GM18520 (cell line): ENCODE measurements around the gene ANGPTL4.
"Not testable (repeated sequence)": the region's sequence is repeated elsewhere in the genome, so short reads cannot be mapped to it uniquely, and the experiment has no call there.

ENCODE experiments used
- ATAC-seq: cut with Tn5 transposase; IDR thresholded peaks from one replicate; pipeline ENCODE4 v1.9.1; 2021; ENCODE audit not compliant: unreplicated experiment

ANGPTL4 gene

GRCh38 chr19:8388612-8388958 is 24.6 kb downstream of the ANGPTL4 start:
- ATAC-seq, result no peak

GRCh38 chr19:8389891-8390616 is 26.1 kb downstream of the ANGPTL4 start, which contains the start of gene RAB11B:
Gene RAB11B (plus strand): TSS chr19:8390360. CDS start chr19:8390417, 57 bp downstream.
- ATAC-seq, result peak; percentile 93

DNA sequence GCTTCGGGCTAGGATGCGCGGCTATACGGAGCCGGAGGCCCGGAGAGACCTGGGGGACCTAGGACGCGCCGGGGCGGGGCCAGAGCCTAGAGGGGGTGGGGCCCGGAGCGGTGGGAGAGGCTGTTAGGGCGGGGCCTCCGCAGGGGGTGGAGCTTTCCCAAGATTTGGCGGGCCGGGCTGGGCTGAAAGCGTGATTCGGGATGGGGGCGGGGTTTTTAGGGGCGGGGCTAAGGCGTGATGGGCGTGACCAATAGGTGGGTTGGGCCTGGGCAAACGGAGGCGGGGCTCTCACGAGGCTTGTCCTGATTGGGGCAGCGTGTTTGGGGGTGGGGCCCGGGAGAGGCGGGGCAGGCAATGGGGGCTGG is 26.6 kb downstream of the ANGPTL4 start:
- ATAC-seq, result no peak

GRCh38 chr19:8391198-8392016 is 27.5 kb downstream of the ANGPTL4 start:
- ATAC-seq, result no peak

- ATAC-seq, result no peak
Observed at GRCh38 chr19:8392017-8392591, 28.1 kb downstream of the ANGPTL4 start.

- ATAC-seq, result no peak
Observed at GRCh38 chr19:8393192-8393870, 29.4 kb downstream of the ANGPTL4 start.

- ATAC-seq, result no peak
Observed at GRCh38 chr19:8393871-8394250, 29.9 kb downstream of the ANGPTL4 start.

DNA sequence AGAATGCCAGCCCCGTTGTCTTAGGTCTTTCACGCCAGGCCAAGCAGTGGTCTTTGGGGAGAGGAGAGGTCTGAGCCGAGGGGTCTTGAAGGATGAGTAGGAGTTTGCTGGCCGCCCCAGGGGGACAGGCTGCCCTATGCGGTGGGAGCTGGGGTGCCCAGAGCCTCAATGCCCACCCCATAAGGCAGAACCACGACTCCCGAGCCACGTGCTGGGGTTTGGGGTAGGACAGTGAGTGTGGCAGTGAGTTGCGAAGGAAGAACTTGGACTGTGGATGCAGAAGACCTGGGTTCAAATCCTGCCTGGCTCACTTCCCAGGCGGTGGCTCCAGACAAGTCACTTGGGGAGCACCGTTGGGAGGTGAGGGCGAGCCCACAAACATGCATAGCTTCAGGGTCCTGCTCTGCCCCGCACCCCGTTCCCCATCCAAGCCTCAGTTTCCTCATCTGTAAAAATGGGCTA is 31.7 kb downstream of the ANGPTL4 start:
- ATAC-seq, result no peak

- no peak for ATAC-seq
Observed at GRCh38 chr19:8396185-8396562, 32.2 kb downstream of the ANGPTL4 start.

DNA sequence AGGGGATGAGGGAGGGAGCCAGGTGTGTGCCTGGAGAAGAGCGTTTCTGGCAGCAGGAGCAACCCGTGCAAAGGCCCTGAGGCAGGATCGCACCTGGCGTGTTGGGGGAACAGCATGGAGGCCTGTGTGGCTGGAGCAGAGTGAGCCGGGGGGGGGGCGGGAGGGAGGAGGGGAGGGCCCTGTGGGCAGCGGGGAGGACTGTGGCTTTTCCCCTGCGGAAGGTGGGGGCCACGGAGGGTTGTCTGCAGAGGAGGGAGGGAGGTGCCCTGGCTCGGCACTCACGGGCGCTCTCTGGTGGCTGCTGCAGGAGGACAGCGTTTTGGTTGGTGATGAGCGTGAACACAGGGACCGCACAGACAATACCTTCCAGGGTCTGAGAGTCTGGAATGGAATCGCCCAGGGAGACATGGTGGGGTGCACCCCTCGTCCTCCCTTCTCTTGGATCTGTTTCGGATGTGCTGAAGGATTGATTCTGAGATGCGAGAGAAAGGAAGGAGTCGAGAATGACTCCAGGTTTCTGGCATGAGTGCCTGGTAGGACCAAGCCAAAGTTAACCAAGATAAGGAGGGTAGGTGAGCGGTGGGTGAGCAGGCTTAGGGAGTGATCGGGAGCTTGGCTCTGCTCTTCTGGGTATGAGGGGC is 32.7 kb downstream of the ANGPTL4 start:
- no peak for ATAC-seq

GRCh38 chr19:8397271-8397670 is 33.3 kb downstream of the ANGPTL4 start:
- ATAC-seq, result no peak

- no peak for ATAC-seq
Observed at GRCh38 chr19:8397746-8398310, 33.9 kb downstream of the ANGPTL4 start.

GRCh38 chr19:8398311-8398771 is 34.4 kb downstream of the ANGPTL4 start:
- ATAC-seq, result no peak

DNA sequence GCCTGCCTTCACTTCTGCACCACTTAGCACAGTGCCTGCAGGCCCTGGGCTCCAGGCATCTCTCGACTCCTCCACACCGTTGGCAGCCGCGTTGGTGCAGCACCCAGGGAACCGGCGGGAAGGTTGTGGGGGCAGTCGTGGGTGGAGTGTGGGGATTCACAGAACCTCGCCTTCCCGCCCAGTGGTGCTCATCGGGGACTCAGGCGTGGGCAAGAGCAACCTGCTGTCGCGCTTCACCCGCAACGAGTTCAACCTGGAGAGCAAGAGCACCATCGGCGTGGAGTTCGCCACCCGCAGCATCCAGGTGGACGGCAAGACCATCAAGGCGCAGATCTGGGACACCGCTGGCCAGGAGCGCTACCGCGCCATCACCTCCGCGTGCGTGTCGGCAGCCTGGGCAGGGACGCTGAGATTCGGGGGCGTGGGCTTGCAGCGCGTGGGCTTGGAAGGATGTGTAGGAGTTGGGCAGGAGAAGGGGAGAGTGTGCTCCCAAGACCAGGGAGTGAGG is 35.8 kb downstream of the ANGPTL4 start:
- no peak for ATAC-seq

DNA sequence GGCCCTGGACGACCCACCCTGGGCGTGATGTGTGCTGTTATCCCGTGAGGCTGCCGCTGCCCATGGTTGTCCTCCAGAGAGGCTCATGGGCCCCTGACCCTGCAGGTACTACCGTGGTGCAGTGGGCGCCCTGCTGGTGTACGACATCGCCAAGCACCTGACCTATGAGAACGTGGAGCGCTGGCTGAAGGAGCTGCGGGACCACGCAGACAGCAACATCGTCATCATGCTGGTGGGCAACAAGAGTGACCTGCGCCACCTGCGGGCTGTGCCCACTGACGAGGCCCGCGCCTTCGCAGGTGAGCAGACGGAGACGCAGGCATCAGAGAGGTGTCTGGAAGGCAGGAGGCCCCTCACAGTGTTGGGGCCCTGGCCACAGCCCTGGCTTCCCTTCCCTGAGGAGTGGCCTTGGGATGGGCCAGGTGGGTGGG is 38.0 kb downstream of the ANGPTL4 start:
- no peak for ATAC-seq

- no peak for ATAC-seq
Observed at GRCh38 chr19:8403098-8403819, 39.3 kb downstream of the ANGPTL4 start.

DNA sequence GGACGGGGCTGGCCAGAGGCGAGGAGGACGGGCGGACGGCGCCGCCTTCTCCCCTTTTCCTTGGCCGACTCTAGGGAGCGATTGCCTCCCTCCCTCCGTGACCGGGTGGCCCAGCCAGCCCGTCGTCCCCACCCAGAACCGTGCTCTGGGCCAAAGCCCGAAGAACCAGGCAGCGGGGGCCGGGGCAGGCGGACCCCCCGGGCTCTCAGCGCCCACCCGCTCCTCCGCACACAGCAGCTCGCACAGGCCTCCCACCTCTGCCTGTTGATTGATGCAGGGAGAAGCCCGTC is 39.8 kb downstream of the ANGPTL4 start:
- no peak for ATAC-seq

- ATAC-seq, result no peak
Observed at GRCh38 chr19:8404391-8405151, 40.6 kb downstream of the ANGPTL4 start.

DNA sequence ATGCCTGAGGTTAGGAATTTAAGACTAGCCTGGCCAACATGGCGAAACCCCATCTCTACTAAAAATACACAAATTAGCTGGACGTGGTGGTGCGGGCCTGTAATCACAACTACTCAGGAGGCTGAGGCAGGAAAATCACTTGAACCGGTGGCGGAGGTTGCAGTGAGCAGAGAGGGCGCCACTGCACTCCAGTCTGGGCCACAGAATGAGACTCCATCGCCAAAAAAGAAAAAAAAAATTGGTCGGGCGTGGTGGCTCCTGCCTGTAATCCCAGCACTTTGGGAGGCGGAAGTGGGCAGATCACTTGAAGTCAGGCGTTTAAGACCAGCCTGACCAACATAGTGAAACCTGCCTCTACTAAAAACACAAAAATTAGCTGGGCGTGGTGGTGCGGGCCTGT is 46.8 kb downstream of the ANGPTL4 start:
- ATAC-seq, result not testable (repeated sequence)
